OCI-LY7 (cell line): Measurements from ENCODE around the gene PEX11G. TPM values are rescaled to one million over a fixed set of nuclear protein-coding genes. Genes with fewer than 3 reads are reported as not detected.

Experiments
- BruUV-seq: library from RNA; stranded (reverse); fragments of 400-500 nt; replicated peaks from 2 replicates; lab custom pipeline; 2021; lab: Mats Ljungman, UMichigan
- CTCF ChIA-PET: fragments of 300-600 bp; sonication (Branson Sonifier 250); formaldehyde crosslinking; loops from one replicate; lab custom pipeline; 2022; ENCODE audit warnings: antibody characterized with exemption; ENCODE audit not compliant: unreplicated experiment; lab: Charles Lee
- POLR2A ChIA-PET: fragments of 300-600 bp; sonication (Branson Sonifier 250); formaldehyde crosslinking; loops from one replicate; lab custom pipeline; 2022; ENCODE audit warnings: antibody characterized with exemption; lab: Charles Lee
- DNase-seq: peaks from one replicate; pipeline ENCODE4 v3.0.0-alpha.2; 2015; ENCODE audit warnings: low spot score
- H2AFZ ChIP-seq: fragments of 200-600 bp; sonication (generic), shearing (Covaris generic); 2 replicates; pipeline ENCODE4 v1.6.1; 2014; ENCODE audit warnings: mild to moderate bottlenecking, antibody characterized with exemption, low read length, moderate library complexity
- H3K27ac ChIP-seq: fragments of 200-600 bp; sonication (generic); 2 replicates; pipeline ENCODE4 v1.5.1; 2014; ENCODE audit warnings: mixed run types, low read depth, mild to moderate bottlenecking, moderate library complexity, low read length, inconsistent platforms; ENCODE audit not compliant: poor library complexity, severe bottlenecking
- H3K36me3 ChIP-seq: fragments of 200-600 bp; sonication (generic); 2 replicates; pipeline ENCODE4 v1.6.1; 2014; ENCODE audit warnings: mild to moderate bottlenecking, antibody characterized with exemption, low read length, moderate library complexity, mixed read lengths; ENCODE audit not compliant: insufficient read depth
- H3K4me1 ChIP-seq: fragments of 200-600 bp; sonication (generic); 2 replicates; pipeline ENCODE4 v1.5.1; 2014; ENCODE audit warnings: mild to moderate bottlenecking, low read length; ENCODE audit not compliant: insufficient read depth, poor library complexity, severe bottlenecking
- H3K4me2 ChIP-seq: fragments of 200-600 bp; sonication (generic); 2 replicates; pipeline ENCODE4 v1.6.1; 2014; ENCODE audit warnings: mild to moderate bottlenecking, low read length
- H3K4me3 ChIP-seq: fragments of 200-600 bp; sonication (generic); 2 replicates; pipeline ENCODE4 v1.5.1; 2014; ENCODE audit warnings: mild to moderate bottlenecking, low read depth, low read length; ENCODE audit not compliant: poor library complexity, severe bottlenecking
- H3K79me2 ChIP-seq: fragments of 200-600 bp; sonication (generic); 2 replicates; pipeline ENCODE4 v1.6.1; 2016; ENCODE audit warnings: low read depth, mild to moderate bottlenecking, low read length, moderate library complexity, mixed read lengths; ENCODE audit not compliant: insufficient read depth
- H3K9me2 ChIP-seq: fragments of 200-600 bp; sonication (generic); 2 replicates; pipeline ENCODE4 v1.6.1; 2016; ENCODE audit warnings: mild to moderate bottlenecking, low read length, mixed read lengths; ENCODE audit not compliant: insufficient read depth
- H3K9me3 ChIP-seq: fragments of 200-600 bp; sonication (generic); 2 replicates; pipeline ENCODE4 v1.6.1; 2014; ENCODE audit warnings: mild to moderate bottlenecking, mixed run types, low read length, mixed read lengths
- H4K20me1 ChIP-seq: fragments of 200-600 bp; sonication (generic); 2 replicates; pipeline ENCODE4 v1.6.1; 2014; ENCODE audit warnings: mild to moderate bottlenecking, antibody characterized with exemption, low read length, moderate library complexity, mixed read lengths; ENCODE audit not compliant: insufficient read depth
- CTCF ChIP-seq: fragments of 200-600 bp; sonication (generic); conservative IDR thresholded peaks from 2 replicates; pipeline ENCODE4 v1.5.1; 2014; ENCODE audit warnings: mild to moderate bottlenecking, antibody characterized with exemption, low read length, moderate library complexity, mixed read lengths
- EZH2phosphoT487 ChIP-seq: fragments of 200-600 bp; sonication (generic); IDR thresholded peaks from 2 replicates; pipeline ENCODE4 v1.6.1; 2018; ENCODE audit warnings: low read depth, borderline replicate concordance, mild to moderate bottlenecking, mixed run types, antibody characterized with exemption, low read length, moderate library complexity, mixed read lengths
- intact Hi-C: fragments of 100-400 bp; cut with micrococcal nuclease; formaldehyde crosslinking; loops from one replicate; pipeline ENCODE4 v1.10.0; 2022; ENCODE audit not compliant: unreplicated experiment
- total RNA-seq, 2 experiments: library from RNA; depleted of rRNA in 1 of 2; stranded (reverse); fragments of >200 nt in 1 of 2; shearing (Covaris generic) in 1 of 2; gene quantifications; 2 replicates each; pipeline ENCODE4 v1.2.3, GENCODE V29; 2014 to 2022

The PEX11G gene
- total RNA-seq, 2 experiments from 2014 or later: not detected

- CTCF ChIA-PET: no interaction called here
- H3K79me2 ChIP-seq: no peaks in the 10 kb centered on the region
- POLR2A ChIA-PET: no interaction called here
- no peak overlapping the region for H2AFZ ChIP-seq
- H3K9me2 ChIP-seq: no peaks in the 10 kb centered on the region
- BruUV-seq: no TSS peak
- H3K4me3 ChIP-seq: no peak overlapping the region
- intact Hi-C loops: no loop called here
- peaks cover 4% of the 10 kb centered on the region for H3K4me1 ChIP-seq
- no peak overlapping the region for H3K4me2 ChIP-seq
- TF ChIP-seq EZH2phosphoT487 (no peak), CTCF (no peak)
- no peak overlapping the region for H3K27ac ChIP-seq
- no peak for DNase-seq
- H4K20me1 ChIP-seq: no peaks in the 10 kb centered on the region
- 0 out of 2 replicates have a peak, but pooled peaks cover 10% of the 10 kb centered on the region for H3K36me3 ChIP-seq
- H3K9me3 ChIP-seq: no peaks in the 10 kb centered on the region
Observed at GRCh38 chr19:7528522-7529245, 39.8 kb upstream of the PEX11G start.

- no peaks in the 10 kb centered on the region for H4K20me1 ChIP-seq
- CTCF ChIA-PET: no interaction called here
- no peaks in the 10 kb centered on the region for H3K79me2 ChIP-seq
- 0 out of 2 replicates have a peak, but pooled peaks cover 10% of the 10 kb centered on the region for H3K36me3 ChIP-seq
- TF ChIP-seq EZH2phosphoT487 (no peak), CTCF (no peak)
- no peak for DNase-seq
- H3K4me2 ChIP-seq: no peak overlapping the region
- H3K4me3 ChIP-seq: no peak overlapping the region
- intact Hi-C loops: no loop called here
- no peak overlapping the region for H3K27ac ChIP-seq
- POLR2A ChIA-PET: no interaction called here
- BruUV-seq: no TSS peak
- H3K4me1 ChIP-seq: peaks cover 4% of the 10 kb centered on the region
- H3K9me3 ChIP-seq: no peaks in the 10 kb centered on the region
- no peak overlapping the region for H2AFZ ChIP-seq
- H3K9me2 ChIP-seq: no peaks in the 10 kb centered on the region
Observed at GRCh38 chr19:7528192-7528519, 39.3 kb upstream of the PEX11G start.

GRCh38 chr19:7527516-7528191 is 38.8 kb upstream of the PEX11G start:
- ChIA-PET CTCF (no interaction called here), POLR2A (interaction anchor here (0.5 kb wide), 1 partner anchor 77 kb away, joined by 3 read pairs; no protein-coding TSS in a partner anchor)
- intact Hi-C loops: no loop called here
- no peaks in the 10 kb centered on the region for H3K79me2 ChIP-seq
- no peak overlapping the region for H3K27ac ChIP-seq
- no peaks in the 10 kb centered on the region for H3K9me2 ChIP-seq
- H3K4me2 ChIP-seq: no peak overlapping the region
- no peak overlapping the region for H2AFZ ChIP-seq
- no peak for TF ChIP-seq EZH2phosphoT487
- TF ChIP-seq CTCF: no peak
- H3K4me1 ChIP-seq: peaks cover 7% of the 10 kb centered on the region
- no peak for DNase-seq
- 0 out of 2 replicates have a peak, but pooled peaks cover 10% of the 10 kb centered on the region for H3K36me3 ChIP-seq
- no peaks in the 10 kb centered on the region for H3K9me3 ChIP-seq
- H3K4me3 ChIP-seq: no peak overlapping the region
- BruUV-seq: no TSS peak
- no peaks in the 10 kb centered on the region for H4K20me1 ChIP-seq
